SH-SY5Y (cell line): Measurements from ENCODE around the gene RFTN1.

Experiments
- GATA2 ChIP-seq: IDR thresholded peaks from 2 replicates; pipeline ENCODE4 v1.6.1; 2011; ENCODE audit warnings: mild to moderate bottlenecking, low read depth, low read length
- GATA3 ChIP-seq: IDR thresholded peaks from 2 replicates; pipeline ENCODE4 v1.6.1; 2011; ENCODE audit warnings: low read depth, mild to moderate bottlenecking, low read length, moderate library complexity

GRCh38 chr3:16477056-16477455, 36.4 kb downstream of the RFTN1 start:
- no peak for TF ChIP-seq GATA2
- TF ChIP-seq GATA3, result no peak
